ENCODE data around the gene TTC34. TPM values are rescaled to one million over a fixed set of nuclear protein-coding genes. Genes with fewer than 3 reads are reported as not detected.

TTC34 gene
- total RNA-seq, 1 donor from 2014 or later: 0.09 TPM

- Mint-ChIP-seq H3K27ac (no peak overlapping the region), H3K36me3 (no peaks in the 10 kb centered on the region), H3K27me3 (ENCODE audit: insufficient read depth, low read depth) (peaks cover 4% of the 10 kb centered on the region), H3K4me3 (no peak overlapping the region), H3K4me1 (peaks cover 7% of the 10 kb centered on the region), H3K9me3 (no peaks in the 10 kb centered on the region)
- DNase-seq (ENCODE audit: low spot score): no peak
- peaks cover 13% of the 10 kb centered on the region for H3K4me1 ChIP-seq
- H3K27ac ChIP-seq: no peak overlapping the region
- H3K4me2 ChIP-seq: no peak overlapping the region
- no peaks in the 10 kb centered on the region for H3K36me3 ChIP-seq
- no peak overlapping the region for H3K9ac ChIP-seq
- H3K4me3 ChIP-seq: no peak overlapping the region
- no peak for TF ChIP-seq CTCF (IDR thresholded peaks at IDR 0.05)
- no peak for TF ChIP-seq EZH2 (IDR thresholded peaks at IDR 0.05)
- TF ChIP-seq EZH2phosphoT487 (IDR thresholded peaks at IDR 0.05): no peak
- H4K20me1 ChIP-seq (ENCODE audit: low read depth): peaks cover 6% of the 10 kb centered on the region
- H3K79me2 ChIP-seq (ENCODE audit: low read depth): peaks cover 3% of the 10 kb centered on the region
- no peaks in the 10 kb centered on the region for H3K9me3 ChIP-seq (ENCODE audit: low read depth)
- H2AFZ ChIP-seq (replicated peaks): no peak overlapping the region
- peaks cover 14% of the 10 kb centered on the region for H3F3A ChIP-seq (ENCODE audit: low read depth)
- H3K27me3 ChIP-seq: no peaks in the 10 kb centered on the region
Measured at GRCh38 chr1:2589431-2590232, 211.9 kb downstream of the TTC34 start.

GRCh38 chr1:2588661-2589430 is 212.6 kb downstream of the TTC34 start:
- Histone ChIP-seq H3K36me3 (no peaks in the 10 kb centered on the region), H4K20me1 (ENCODE audit: low read depth) (peaks cover 6% of the 10 kb centered on the region), H3K79me2 (ENCODE audit: low read depth) (peaks cover 3% of the 10 kb centered on the region), H3K9ac (no peak overlapping the region), H3K9me3 (ENCODE audit: low read depth) (no peaks in the 10 kb centered on the region), H3K4me1 (peaks cover 18% of the 10 kb centered on the region), H3F3A (ENCODE audit: low read depth) (peaks cover 20% of the 10 kb centered on the region), H2AFZ (replicated peaks) (no peak overlapping the region), H3K27ac (no peak overlapping the region), H3K27me3 (no peaks in the 10 kb centered on the region), H3K4me2 (no peak overlapping the region), H3K4me3 (no peak overlapping the region)
- Mint-ChIP-seq H3K9me3 (no peaks in the 10 kb centered on the region), H3K27ac (no peak overlapping the region), H3K27me3 (ENCODE audit: insufficient read depth, low read depth) (peaks cover 4% of the 10 kb centered on the region), H3K4me1 (peaks cover 13% of the 10 kb centered on the region), H3K36me3 (no peaks in the 10 kb centered on the region), H3K4me3 (peak overlapping the region; percentile 59)
- TF ChIP-seq EZH2 (IDR thresholded peaks at IDR 0.05): no peak
- no peak for TF ChIP-seq CTCF (IDR thresholded peaks at IDR 0.05)
- no peak for TF ChIP-seq EZH2phosphoT487 (IDR thresholded peaks at IDR 0.05)
- no peak for DNase-seq (ENCODE audit: low spot score)

GRCh38 chr1:2587860-2588571 is 213.5 kb downstream of the TTC34 start:
- Mint-ChIP-seq H3K9me3 (no peaks in the 10 kb centered on the region), H3K36me3 (no peaks in the 10 kb centered on the region), H3K4me1 (peaks cover 16% of the 10 kb centered on the region), H3K27me3 (ENCODE audit: insufficient read depth, low read depth) (peaks cover 6% of the 10 kb centered on the region), H3K27ac (no peak overlapping the region), H3K4me3 (peak overlapping the region; percentile 82)
- Histone ChIP-seq H2AFZ (replicated peaks) (no peak overlapping the region), H3K36me3 (no peaks in the 10 kb centered on the region), H3K27ac (no peak overlapping the region), H3K27me3 (no peaks in the 10 kb centered on the region), H3F3A (ENCODE audit: low read depth) (peaks cover 22% of the 10 kb centered on the region), H4K20me1 (ENCODE audit: low read depth) (peaks cover 6% of the 10 kb centered on the region), H3K9me3 (ENCODE audit: low read depth) (no peaks in the 10 kb centered on the region), H3K4me2 (peak overlapping the region; percentile 90), H3K4me1 (peaks cover 22% of the 10 kb centered on the region), H3K79me2 (ENCODE audit: low read depth) (peaks cover 3% of the 10 kb centered on the region), H3K9ac (no peak overlapping the region), H3K4me3 (peak overlapping the region; percentile 69)
- no peak for TF ChIP-seq EZH2phosphoT487 (IDR thresholded peaks at IDR 0.05)
- no peak for TF ChIP-seq EZH2 (IDR thresholded peaks at IDR 0.05)
- TF ChIP-seq CTCF (IDR thresholded peaks at IDR 0.05): no peak
- no peak for DNase-seq (ENCODE audit: low spot score)

Data from neural progenitor cell (in vitro differentiated cells).